Liver (tissue), 3 donors: ENCODE results near the gene UBQLNL.

Experiments used
- ATF3 ChIP-seq: IDR thresholded peaks from 2 replicates; pipeline ENCODE4 v1.6.1; 2016; ENCODE audit warnings: antibody characterized with exemption
- CTCF ChIP-seq: fragments of 150-350 bp; IDR thresholded peaks from 2 replicates; pipeline ENCODE4 v1.5.1; 2017; ENCODE audit warnings: improper control_type of control experiment, low read depth, low read length; ENCODE audit not compliant: missing input control
- EGR1 ChIP-seq, 2 donors: IDR thresholded peaks; 2 replicates each; pipeline ENCODE4 v1.6.1; 2016 to 2018; ENCODE audit warnings: antibody characterized with exemption in 2 of 2, low read depth in 2 of 2
- FOXA1 ChIP-seq: IDR thresholded peaks from 2 replicates; pipeline ENCODE4 v1.6.1; 2016; ENCODE audit warnings: antibody characterized with exemption
- GABPA ChIP-seq, 2 donors: IDR thresholded peaks in 1 of 2; conservative IDR thresholded peaks in 1 of 2; 2 replicates each; pipeline ENCODE4 v1.6.1; 2016; ENCODE audit warnings: antibody characterized with exemption in 2 of 2, mild to moderate bottlenecking in 1 of 2, moderate library complexity in 1 of 2
- JUND ChIP-seq, 2 donors: IDR thresholded peaks; 2 replicates each; pipeline ENCODE4 v1.6.1; 2016; ENCODE audit warnings: antibody characterized with exemption in 2 of 2
- MAX ChIP-seq: IDR thresholded peaks from 2 replicates; pipeline ENCODE4 v1.6.1; 2016; ENCODE audit warnings: antibody characterized with exemption
- RAD21 ChIP-seq, 2 donors: IDR thresholded peaks; 2 replicates each; pipeline ENCODE4 v1.6.1; 2016; ENCODE audit warnings: antibody characterized with exemption in 2 of 2, mild to moderate bottlenecking in 2 of 2
- REST ChIP-seq: IDR thresholded peaks from 2 replicates; pipeline ENCODE4 v1.6.1; 2016; ENCODE audit warnings: antibody characterized with exemption, mild to moderate bottlenecking
- SP1 ChIP-seq: IDR thresholded peaks from 2 replicates; pipeline ENCODE4 v1.6.1; 2018; ENCODE audit warnings: antibody characterized with exemption, mild to moderate bottlenecking
- TAF1 ChIP-seq: conservative IDR thresholded peaks from 2 replicates; pipeline ENCODE4 v1.6.1; 2016; ENCODE audit warnings: antibody characterized with exemption, mild to moderate bottlenecking
- ZBTB33 ChIP-seq: IDR thresholded peaks from 2 replicates; pipeline ENCODE4 v1.6.1; 2016; ENCODE audit warnings: antibody characterized with exemption
- donor health status: healthy.
- donor health status: healthy.

- TF ChIP-seq CTCF (no peak), SP1 (no peak), TAF1 (no peak), JUND (IDR thresholded peaks at IDR 0.05) (no peak), RAD21 (IDR thresholded peaks at IDR 0.05) (no peak), REST (no peak), FOXA1 (no peak), ZBTB33 (no peak), MAX (no peak), GABPA (IDR thresholded peaks at IDR 0.05 in 1 of 2, conservative IDR thresholded peaks at IDR 0.05 in 1 of 2) (no peak), ATF3 (no peak), EGR1 (IDR thresholded peaks at IDR 0.05; ENCODE audit: low read depth in 2 of 2) (no peak)
Observed at GRCh38 chr11:5528495-5528894, 12.0 kb upstream of the UBQLNL start.
